Thoracic aorta (tissue), 2 donors: Measurements from ENCODE around the gene COG7. TPM values are rescaled to one million over a fixed set of nuclear protein-coding genes. Genes with fewer than 3 reads are reported as not detected.

Experiments used
- ATAC-seq: fragments of 150-250 bp; one replicate; pipeline ENCODE4 v1.8.0; 2017; ENCODE audit warnings: low read depth; ENCODE audit not compliant: insufficient number of reproducible peaks, low FRiP score
- DNase-seq: peaks from one replicate; pipeline ENCODE4 v3.0.0-alpha.2; 2020; ENCODE audit warnings: low spot score
- H3K27ac ChIP-seq, 2 donors: fragments of 200-600 bp; sonication (generic); 1 replicate in 1 of 2; 2 replicates in 1 of 2; pipeline ENCODE4 v1.5.1; 2016; ENCODE audit warnings: mild to moderate bottlenecking in 2 of 2, moderate library complexity in 2 of 2
- H3K27me3 ChIP-seq: fragments of 200-600 bp; sonication (generic); replicated peaks from 2 replicates; pipeline ENCODE4 v1.6.0; 2016; ENCODE audit warnings: mild to moderate bottlenecking; ENCODE audit not compliant: insufficient read depth
- H3K36me3 ChIP-seq: fragments of 200-600 bp; sonication (generic); one replicate; pipeline ENCODE4 v1.5.1; 2016
- H3K4me1 ChIP-seq, 2 donors: fragments of 200-600 bp; sonication (generic); 1 replicate in 1 of 2; 2 replicates in 1 of 2; pipeline versions ENCODE4 v1.5.1 to v1.6.0; 2016; ENCODE audit warnings: low read depth in 2 of 2, mild to moderate bottlenecking in 1 of 2; ENCODE audit not compliant: control insufficient read depth in 1 of 2
- H3K4me3 ChIP-seq: fragments of 200-600 bp; sonication (generic); 2 replicates; pipeline ENCODE4 v1.5.1; 2016; ENCODE audit warnings: mild to moderate bottlenecking
- H3K9me3 ChIP-seq: fragments of 200-600 bp; sonication (generic); 2 replicates; pipeline ENCODE4 v1.5.1; 2016
- total RNA-seq, 2 donors: library from RNA; depleted of rRNA; stranded (reverse); fragments of >200 nt; gene quantifications; one replicate each; pipeline versions ENCODE4 v1.1.0 to v1.2.3, GENCODE V29; 2016
- TF ChIP-seq, protein P1 (sequence below): fragments of 200-600 bp; sonication (generic); IDR thresholded peaks from one replicate; pipeline ENCODE4 v1.5.1; 2019; ENCODE audit warnings: antibody characterized with exemption

COG7 gene
- total RNA-seq = 10 to 100 TPM; 27.8 to 37.6 TPM

- H3K4me3 ChIP-seq = peak within 1 kb of the TSS; percentile 94
- TF ChIP-seq, protein P1, sequence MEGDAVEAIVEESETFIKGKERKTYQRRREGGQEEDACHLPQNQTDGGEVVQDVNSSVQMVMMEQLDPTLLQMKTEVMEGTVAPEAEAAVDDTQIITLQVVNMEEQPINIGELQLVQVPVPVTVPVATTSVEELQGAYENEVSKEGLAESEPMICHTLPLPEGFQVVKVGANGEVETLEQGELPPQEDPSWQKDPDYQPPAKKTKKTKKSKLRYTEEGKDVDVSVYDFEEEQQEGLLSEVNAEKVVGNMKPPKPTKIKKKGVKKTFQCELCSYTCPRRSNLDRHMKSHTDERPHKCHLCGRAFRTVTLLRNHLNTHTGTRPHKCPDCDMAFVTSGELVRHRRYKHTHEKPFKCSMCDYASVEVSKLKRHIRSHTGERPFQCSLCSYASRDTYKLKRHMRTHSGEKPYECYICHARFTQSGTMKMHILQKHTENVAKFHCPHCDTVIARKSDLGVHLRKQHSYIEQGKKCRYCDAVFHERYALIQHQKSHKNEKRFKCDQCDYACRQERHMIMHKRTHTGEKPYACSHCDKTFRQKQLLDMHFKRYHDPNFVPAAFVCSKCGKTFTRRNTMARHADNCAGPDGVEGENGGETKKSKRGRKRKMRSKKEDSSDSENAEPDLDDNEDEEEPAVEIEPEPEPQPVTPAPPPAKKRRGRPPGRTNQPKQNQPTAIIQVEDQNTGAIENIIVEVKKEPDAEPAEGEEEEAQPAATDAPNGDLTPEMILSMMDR = no peak
- no peaks in the 10 kb centered on the region for H3K9me3 ChIP-seq
- peak; percentile 68 for ATAC-seq
- DNase-seq = peak; percentile 53
- no peaks in the 10 kb centered on the region for H3K36me3 ChIP-seq
- H3K4me1 ChIP-seq = peaks cover 11 to 26% of the 10 kb centered on the region in 2 donors
- H3K27ac ChIP-seq = peak within 1 kb of the TSS; percentile 49 to 68
- H3K27me3 ChIP-seq = no peaks in the 10 kb centered on the region
Observed at GRCh38 chr16:23452572-23453337, at the start of gene COG7. COG7 (minus strand) TSS chr16:23453189; CDS start chr16:23452994, 195 bp downstream.

- Histone ChIP-seq H3K27me3 (no peaks in the 10 kb centered on the region), H3K4me1 (peaks cover 22 to 36% of the 10 kb centered on the region in 2 donors), H3K9me3 (no peaks in the 10 kb centered on the region), H3K4me3 (no peak overlapping the region), H3K27ac (no peak overlapping the region), H3K36me3 (no peaks in the 10 kb centered on the region)
- ATAC-seq = no peak
- DNase-seq = no peak
- TF ChIP-seq, protein P1 = no peak
Observed at GRCh38 chr16:23502466-23502865, 49.5 kb upstream of the COG7 start.

DNA sequence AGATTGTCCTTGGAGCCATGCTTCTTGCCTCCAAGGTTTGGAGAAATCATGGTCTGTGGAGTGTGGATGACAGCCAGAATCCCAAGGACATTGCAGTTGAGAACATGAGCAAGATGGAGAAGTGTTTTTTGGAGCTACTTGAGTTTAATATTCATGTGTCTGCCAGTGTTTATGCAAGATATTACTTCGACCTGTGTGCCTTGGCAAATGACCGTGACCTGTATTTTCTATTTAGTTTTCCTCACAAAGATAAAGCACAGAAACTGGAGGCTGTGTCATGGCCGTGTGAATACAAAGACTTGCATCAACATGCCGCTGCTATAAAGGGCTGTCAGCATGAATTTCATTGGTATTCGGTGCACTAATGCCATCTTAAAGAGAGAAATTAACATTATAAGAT is 48.3 kb upstream of the COG7 start:
- peaks cover 15 to 25% of the 10 kb centered on the region in 2 donors for H3K4me1 ChIP-seq
- TF ChIP-seq, protein P1 = no peak
- no peaks in the 10 kb centered on the region for H3K9me3 ChIP-seq
- no peaks in the 10 kb centered on the region for H3K36me3 ChIP-seq
- H3K27ac ChIP-seq = no peak overlapping the region
- ATAC-seq (no peak), DNase-seq (no peak)
- H3K27me3 ChIP-seq = no peaks in the 10 kb centered on the region
- no peak overlapping the region for H3K4me3 ChIP-seq

- Histone ChIP-seq H3K4me1 (peaks cover 11 to 21% of the 10 kb centered on the region in 2 donors), H3K9me3 (no peaks in the 10 kb centered on the region), H3K36me3 (peaks cover under 1% of the 10 kb centered on the region), H3K27ac (no peak overlapping the region), H3K27me3 (no peaks in the 10 kb centered on the region), H3K4me3 (no peak overlapping the region)
- ATAC-seq = no peak
- no peak for DNase-seq
- TF ChIP-seq, protein P1 = no peak
Observed at GRCh38 chr16:23500862-23501225, 47.9 kb upstream of the COG7 start.

DNA sequence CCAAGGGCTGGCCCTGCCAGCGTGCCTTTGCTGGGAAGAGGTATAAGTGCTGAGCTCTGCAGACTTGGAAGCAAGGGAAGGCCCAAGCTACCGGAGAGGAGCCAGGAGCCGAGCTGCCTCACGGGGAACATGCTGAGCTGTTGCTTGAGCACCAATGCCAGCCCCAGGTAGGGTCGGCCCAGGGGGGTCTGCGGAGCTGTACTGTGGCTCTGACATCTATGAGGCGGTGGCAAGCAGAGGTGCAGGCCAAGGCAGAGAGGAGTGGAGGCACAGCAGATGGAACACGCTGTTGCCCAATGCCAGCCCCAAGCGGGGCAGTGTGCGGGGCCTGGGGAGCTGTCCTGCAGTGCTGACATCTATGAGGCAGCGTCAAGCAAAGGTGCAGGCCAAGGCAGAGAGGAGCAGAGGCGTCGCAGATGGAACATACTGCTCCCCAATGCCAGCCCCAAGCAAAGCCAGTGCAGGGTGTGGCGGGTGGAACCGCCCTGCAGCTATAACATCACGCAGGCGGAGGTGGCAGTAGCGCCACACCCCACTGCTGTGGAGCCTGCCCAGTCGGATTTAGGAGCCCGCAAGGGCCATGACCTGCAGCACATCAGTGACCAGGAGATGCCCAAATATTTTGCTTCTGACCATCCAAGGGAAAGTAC is 47.3 kb upstream of the COG7 start:
- TF ChIP-seq, protein P1 = no peak
- DNase-seq (no peak), ATAC-seq (no peak)
- Histone ChIP-seq H3K9me3 (no peaks in the 10 kb centered on the region), H3K4me1 (peaks cover 11 to 18% of the 10 kb centered on the region in 2 donors), H3K4me3 (no peak overlapping the region), H3K27me3 (no peaks in the 10 kb centered on the region), H3K27ac (no peak overlapping the region), H3K36me3 (peaks cover 5% of the 10 kb centered on the region)
